Psoas muscle (tissue), 8 donors: Measurements from ENCODE around the gene SMC1A. TPM values are rescaled to one million over a fixed set of nuclear protein-coding genes. Genes with fewer than 3 reads are reported as not detected.

Experiments
- ATAC-seq, 4 donors: fragments of 200-7000 bp; cut with Tn5 transposase; one replicate each; pipeline ENCODE4 v1.9.1; 2020; ENCODE audit warnings: moderate library complexity in 3 of 4, mild to moderate bottlenecking in 2 of 4
- DNase-seq, 2 donors: peaks; one replicate each; pipeline ENCODE4 v3.0.0-alpha.2; 2020
- H3K27ac ChIP-seq: fragments of 200-600 bp; one replicate; pipeline ENCODE4 v1.8.0; 2022
- H3K27me3 ChIP-seq, 3 donors: fragments of 200-600 bp in 1 of 3; one replicate each; pipeline versions ENCODE4 v1.6.1 to v1.8.0; 2013 to 2022; ENCODE audit warnings: low read length in 2 of 3, mild to moderate bottlenecking in 2 of 3, moderate library complexity in 1 of 3; ENCODE audit not compliant: insufficient read depth in 3 of 3
- H3K36me3 ChIP-seq, 2 donors: fragments of 200-600 bp in 1 of 2; one replicate each; pipeline versions ENCODE4 v1.6.1 to v1.8.0; 2013 to 2022; ENCODE audit warnings: low read depth in 1 of 2, mild to moderate bottlenecking in 1 of 2, moderate library complexity in 1 of 2; ENCODE audit not compliant: insufficient read depth in 1 of 2
- H3K4me1 ChIP-seq: fragments of 200-600 bp; one replicate; pipeline ENCODE4 v1.8.0; 2022
- H3K4me3 ChIP-seq: fragments of 200-600 bp; one replicate; pipeline ENCODE4 v1.8.0; 2022; ENCODE audit warnings: mild to moderate bottlenecking
- H3K9me3 ChIP-seq: fragments of 200-600 bp; one replicate; pipeline ENCODE4 v1.8.0; 2022
- WGBS, 3 donors: extraction: QIAGEN DNeasy Blood & Tissue Kit; methylation state at CpG; one replicate each; pipeline versions ENCODE4 v1.1.6 to v1.1.7; 2013; 5-methylcytosine and 5-hydroxymethylcytosine counted together
- intact Hi-C, 2 donors: fragments of 100-400 bp; cut with DNase I; formaldehyde crosslinking; loops; one replicate each; pipeline versions ENCODE4 v1.11.0 to v1.14.2; 2022
- polyA plus RNA-seq, 3 donors: library from polyadenylated mRNA; stranded (reverse); fragments of 200-250 nt; gene quantifications; one replicate each; pipeline ENCODE4 v1.2.3, GENCODE V29; 2013
- total RNA-seq, 4 donors: library from RNA; stranded (reverse); fragmentation: NEBNext Ultra II Directional in 2 of 4; extraction: Animal tissue kit (Norgen Biotek cat#: 25700) in 2 of 4; gene quantifications; one replicate each; pipeline versions ENCODE4 v1.2.1 to v1.2.4, GENCODE V29; 2021 to 2023
- TF ChIP-seq, protein P1 (sequence below): fragments of 200-600 bp; IDR thresholded peaks from one replicate; pipeline ENCODE4 v1.8.0; 2022; ENCODE audit warnings: antibody characterized with exemption
- donor health status: healthy with polysubstance abuse.
- donor health status: DM: no; HTN: no; CAD: no; lungs with moderate emphysema.
- donor health status: Bipolar disorder and iron deficiency.
- donor health status: healthy.
- donor health status: DM: yes; HTN: yes; CAD: no.
- donor health status: DM: no; HTN: no; CAD: no.
- donor health status: DM: no; HTN: no; CAD: no.
- donor health status: DM: yes; HTN: yes; CAD: no.

SMC1A gene
- total and polyA plus RNA-seq, 7 donors, result 8.1 to 45.0 (median 25.9) TPM

DNA sequence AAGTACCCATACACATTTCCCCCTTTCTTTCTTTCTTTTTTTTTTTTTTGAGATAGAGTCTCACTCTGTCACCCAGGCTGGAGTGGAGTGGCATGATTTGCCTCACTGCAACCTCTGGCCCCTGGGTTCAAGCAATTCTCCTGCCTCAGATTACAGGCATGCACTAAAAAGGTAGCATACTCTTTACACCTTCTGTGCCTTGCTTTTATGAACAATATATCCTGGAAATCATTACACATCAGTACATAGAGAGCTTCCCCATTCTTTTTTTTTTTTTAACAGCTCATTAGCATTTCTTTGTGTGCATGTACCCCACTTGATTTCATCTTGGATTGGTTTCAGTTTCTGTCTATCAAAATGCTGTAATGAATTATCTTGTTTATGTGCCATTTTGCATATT, 30.4 kb upstream of the SMC1A start:
- Histone ChIP-seq H3K4me1 (no peaks in the 10 kb centered on the region), H3K36me3 (no peaks in the 10 kb centered on the region), H3K27ac (no peak overlapping the region), H3K4me3 (no peak overlapping the region), H3K27me3 (peaks cover 0 to 44% (median 0%) of the 10 kb centered on the region in 3 donors), H3K9me3 (no peaks in the 10 kb centered on the region)
- DNase-seq, result no peak
- intact Hi-C loops, result no loop called here
- TF ChIP-seq, protein P1, sequence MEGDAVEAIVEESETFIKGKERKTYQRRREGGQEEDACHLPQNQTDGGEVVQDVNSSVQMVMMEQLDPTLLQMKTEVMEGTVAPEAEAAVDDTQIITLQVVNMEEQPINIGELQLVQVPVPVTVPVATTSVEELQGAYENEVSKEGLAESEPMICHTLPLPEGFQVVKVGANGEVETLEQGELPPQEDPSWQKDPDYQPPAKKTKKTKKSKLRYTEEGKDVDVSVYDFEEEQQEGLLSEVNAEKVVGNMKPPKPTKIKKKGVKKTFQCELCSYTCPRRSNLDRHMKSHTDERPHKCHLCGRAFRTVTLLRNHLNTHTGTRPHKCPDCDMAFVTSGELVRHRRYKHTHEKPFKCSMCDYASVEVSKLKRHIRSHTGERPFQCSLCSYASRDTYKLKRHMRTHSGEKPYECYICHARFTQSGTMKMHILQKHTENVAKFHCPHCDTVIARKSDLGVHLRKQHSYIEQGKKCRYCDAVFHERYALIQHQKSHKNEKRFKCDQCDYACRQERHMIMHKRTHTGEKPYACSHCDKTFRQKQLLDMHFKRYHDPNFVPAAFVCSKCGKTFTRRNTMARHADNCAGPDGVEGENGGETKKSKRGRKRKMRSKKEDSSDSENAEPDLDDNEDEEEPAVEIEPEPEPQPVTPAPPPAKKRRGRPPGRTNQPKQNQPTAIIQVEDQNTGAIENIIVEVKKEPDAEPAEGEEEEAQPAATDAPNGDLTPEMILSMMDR, result no peak
- ATAC-seq, result no peak

DNA sequence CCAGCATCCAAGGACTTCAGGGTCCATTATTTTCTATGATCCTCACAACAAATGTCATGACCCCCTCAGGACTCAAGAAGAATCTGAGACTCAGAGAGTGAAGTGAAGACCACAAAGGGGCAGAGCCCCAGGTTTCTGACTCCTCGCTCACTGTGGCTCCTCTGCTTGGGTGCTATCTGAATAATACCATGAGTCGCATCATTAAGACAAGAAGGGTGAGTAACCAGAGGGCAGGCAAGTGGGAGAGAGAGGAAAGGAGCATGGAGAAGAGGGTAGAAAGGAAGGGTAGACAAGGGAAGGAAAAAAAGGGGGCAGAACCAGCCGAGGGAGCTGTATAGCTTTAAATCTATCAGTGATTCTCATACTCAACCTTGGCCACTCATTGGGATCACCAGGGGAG, 27.2 kb upstream of the SMC1A start:
- H3K4me1 ChIP-seq, result no peaks in the 10 kb centered on the region
- no peaks in the 10 kb centered on the region for H3K9me3 ChIP-seq
- DNase-seq (no peak), ATAC-seq (no peak)
- intact Hi-C loops, result no loop called here
- H3K36me3 ChIP-seq, result no peaks in the 10 kb centered on the region
- H3K27me3 ChIP-seq, result peaks cover 0 to 32% (median 0%) of the 10 kb centered on the region in 3 donors
- no peak overlapping the region for H3K27ac ChIP-seq
- TF ChIP-seq, protein P1, result no peak
- WGBS, 3 donors, result 79 to 93% (median 79%) methylated on average over 3 of the region's 3 CpGs
- no peak overlapping the region for H3K4me3 ChIP-seq

DNA sequence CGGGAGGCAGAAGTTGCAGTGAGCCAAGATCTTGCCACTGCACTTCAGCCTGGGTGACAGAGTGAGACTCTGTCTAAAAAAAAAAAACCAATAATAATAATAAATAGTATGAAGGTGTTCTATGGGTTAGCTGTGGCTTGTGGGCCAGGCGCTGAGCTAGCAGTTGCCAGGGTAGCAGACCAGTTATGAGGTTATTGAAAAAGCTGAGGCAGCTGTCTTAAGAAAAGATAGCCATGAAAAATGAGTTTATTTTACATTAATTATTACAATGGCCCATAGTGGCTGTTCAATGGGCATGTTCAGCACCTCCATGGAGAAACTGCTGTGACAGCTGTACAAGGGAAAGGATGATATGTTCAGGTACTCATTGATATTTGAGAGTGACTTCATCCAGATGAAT, 25.0 kb upstream of the SMC1A start:
- Histone ChIP-seq H3K36me3 (no peaks in the 10 kb centered on the region), H3K9me3 (no peaks in the 10 kb centered on the region), H3K4me3 (no peak overlapping the region), H3K27me3 (peaks cover 0 to 37% (median 0%) of the 10 kb centered on the region in 3 donors), H3K27ac (no peak overlapping the region), H3K4me1 (no peaks in the 10 kb centered on the region)
- DNase-seq, result no peak
- 72 to 89% (median 83%) methylated on average over 2 of the region's 2 CpGs for WGBS, 3 donors
- TF ChIP-seq, protein P1, result no peak
- ATAC-seq, result no peak
- intact Hi-C loops, result no loop called here

DNA sequence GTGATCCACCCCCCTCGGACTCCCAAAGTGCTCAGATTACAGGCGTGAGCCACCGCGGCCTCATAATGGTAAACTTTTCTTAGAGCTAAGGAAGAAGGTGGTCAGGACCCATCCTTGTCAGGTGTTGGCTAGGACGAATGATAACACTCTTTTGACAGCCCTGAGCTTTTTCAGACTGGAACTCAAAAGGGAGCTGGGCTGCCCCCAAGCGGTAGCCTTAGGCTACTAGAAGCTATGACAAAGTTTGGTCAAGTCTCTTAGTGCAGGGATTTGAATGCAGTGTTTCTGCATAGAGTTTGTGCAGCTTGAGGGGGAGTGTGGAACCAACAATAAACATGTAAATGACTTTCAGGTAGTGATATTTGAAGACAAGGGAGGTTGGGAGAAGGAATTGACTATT, 23.5 kb upstream of the SMC1A start:
- H3K36me3 ChIP-seq, result no peaks in the 10 kb centered on the region
- intact Hi-C loops, result no loop called here
- H3K9me3 ChIP-seq, result no peaks in the 10 kb centered on the region
- TF ChIP-seq, protein P1, result peak; percentile 43
- no peak for ATAC-seq
- DNase-seq, result peak; percentile 31 to 51
- H3K27ac ChIP-seq, result no peak overlapping the region
- no peaks in the 10 kb centered on the region for H3K4me1 ChIP-seq
- H3K27me3 ChIP-seq, result peaks cover 0 to 37% (median 0%) of the 10 kb centered on the region in 3 donors
- 11 to 23% (median 17%) methylated on average over 6 of the region's 6 CpGs for WGBS, 3 donors
- H3K4me3 ChIP-seq, result no peak overlapping the region

DNA sequence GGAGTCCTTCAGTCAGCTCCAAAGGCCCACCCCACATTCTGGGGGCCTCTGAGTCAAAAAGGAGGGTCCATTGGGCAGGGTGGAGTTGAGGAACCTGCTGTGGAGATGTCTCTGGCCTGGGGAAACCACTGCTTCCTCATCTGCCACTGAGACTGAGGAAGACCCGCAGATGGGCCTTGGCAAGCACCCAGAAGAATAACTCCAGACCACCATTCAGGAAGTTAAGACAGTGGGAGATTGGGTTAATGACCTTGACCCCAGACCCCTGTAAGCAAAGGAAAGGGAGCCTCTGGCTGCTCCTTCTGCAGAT, 19.8 kb upstream of the SMC1A start:
- H3K4me3 ChIP-seq, result peak overlapping the region; percentile 60
- H3K36me3 ChIP-seq, result no peaks in the 10 kb centered on the region
- DNase-seq (no peak), ATAC-seq (no peak)
- no peaks in the 10 kb centered on the region for H3K9me3 ChIP-seq
- intact Hi-C loops, result no loop called here
- H3K27ac ChIP-seq, result peak overlapping the region; percentile 92
- 50 to 68% (median 50%) methylated on average over 1 of the region's 1 CpG for WGBS, 3 donors
- H3K27me3 ChIP-seq, result peaks cover 0 to 51% (median 0%) of the 10 kb centered on the region in 3 donors
- TF ChIP-seq, protein P1, result no peak
- peaks cover 4% of the 10 kb centered on the region for H3K4me1 ChIP-seq
